Measurements from ENCODE around the gene IL19. TPM values are rescaled to one million over a fixed set of nuclear protein-coding genes. Genes with fewer than 3 reads are reported as not detected.

Gene IL19
- total and polyA plus RNA-seq, 9 of the 15 experiments (the other 6 are each of a cell fraction or from before 2014, with no cell fraction given) = not detected

DNA sequence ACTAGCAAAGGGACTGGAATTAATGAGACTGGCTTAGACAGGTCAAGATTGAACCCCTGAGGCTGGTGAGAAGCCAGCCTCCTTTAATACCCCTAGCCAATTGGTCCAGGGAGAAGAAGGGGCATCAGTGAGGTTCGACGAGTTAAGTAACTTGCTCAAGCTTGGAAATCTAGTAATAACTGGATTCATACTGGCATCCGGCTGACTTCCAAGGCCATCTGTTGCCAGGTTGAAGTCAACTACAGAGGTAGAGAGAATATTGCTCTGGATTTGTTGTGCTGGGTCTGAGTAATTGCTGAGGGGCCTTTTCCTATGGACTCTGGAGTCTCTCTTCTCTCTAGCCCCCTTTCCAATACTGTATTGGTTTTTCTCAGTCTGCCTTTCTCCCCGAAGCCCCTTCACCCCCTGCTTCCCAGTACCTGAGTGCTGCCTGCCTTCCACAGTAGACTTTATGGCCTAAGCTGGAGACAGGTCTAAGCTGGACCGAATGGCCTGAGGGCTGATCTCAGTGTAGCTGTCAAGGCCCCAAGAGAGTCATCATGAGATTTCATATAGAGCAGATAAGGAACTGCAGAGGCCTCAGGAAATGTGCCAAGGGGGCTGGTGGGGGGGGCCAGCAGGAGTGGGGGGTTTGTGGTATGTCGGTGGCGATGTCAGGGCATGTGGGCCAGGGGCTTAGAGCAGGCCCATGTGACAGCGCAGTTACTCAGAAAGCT, 42.4 kb upstream of the IL19 start:
- POLR2A ChIA-PET = interaction anchor here (0.6 to 0.7 kb wide), 2 partner anchors 219 to 1379 kb away, joined by 3 read pairs; no protein-coding TSS in a partner anchor

DNA sequence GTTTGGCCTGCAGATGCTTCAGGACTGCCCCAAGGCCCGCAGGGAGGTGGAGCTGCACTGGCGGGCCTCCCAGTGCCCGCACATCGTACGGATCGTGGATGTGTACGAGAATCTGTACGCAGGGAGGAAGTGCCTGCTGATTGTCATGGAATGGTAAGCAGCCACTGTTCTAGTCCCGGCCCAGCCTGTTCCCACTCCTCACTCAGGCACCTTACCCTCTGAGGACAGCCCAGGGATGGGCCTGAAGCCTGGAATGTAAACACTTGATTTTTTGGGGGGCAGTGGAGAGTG, 41.9 kb upstream of the IL19 start:
- Histone ChIP-seq H3K79me2 (ENCODE audit: control insufficient read depth, insufficient read depth, low read length) (peaks cover 32% of the 10 kb centered on the region), H3K4me3 (no peak overlapping the region), H2AFZ (ENCODE audit: low read depth, low read length) (no peak overlapping the region), H3K9me1 (ENCODE audit: control insufficient read depth, insufficient read depth, low read length) (peaks cover 18% of the 10 kb centered on the region), H3K4me2 (ENCODE audit: insufficient read depth, low read length) (no peak overlapping the region), H3K4me1 (replicated peaks in 1 of 2; ENCODE audit: control insufficient read depth in 2 of 2, insufficient read depth in 2 of 2, low read length in 2 of 2) (peaks cover 11 to 16% of the 10 kb centered on the region in 2 experiments; a peak in 4 of 5 replicates), H3K36me3 (ENCODE audit: control insufficient read depth, insufficient read depth, low read length) (peaks cover 48% of the 10 kb centered on the region), H4K20me1 (replicated peaks; ENCODE audit: control insufficient read depth, insufficient read depth, low read length) (peaks cover 35% of the 10 kb centered on the region), H3K9ac (ENCODE audit: insufficient read depth in 1 of 2, low read depth in 2 of 2, low read length in 2 of 2) (no peak overlapping the region), H3K27ac (ENCODE audit: extremely low read depth, low read depth, low read length) (no peak overlapping the region), H3K9me3 (replicated peaks; ENCODE audit: control insufficient read depth, insufficient read depth, low read depth, low read length) (no peaks in the 10 kb centered on the region), H3K27me3 (ENCODE audit: control insufficient read depth in 2 of 2, insufficient read depth in 2 of 2, low read length in 2 of 2) (no peaks in the 10 kb centered on the region)
- no peak for DNase-seq (ENCODE audit: extremely low read depth in 1 of 4, low spot score in 3 of 4)
- CTCF ChIA-PET (ENCODE audit: low intra/inter-chr PET ratio) = no interaction called here
- no peak for TF ChIP-seq TAF1 (IDR thresholded peaks at IDR 0.05; ENCODE audit: control insufficient read depth, extremely low read depth, insufficient read depth, low read length, severe bottlenecking)
- TF ChIP-seq CC2D1A (IDR thresholded peaks at IDR 0.05) = no peak
- TF ChIP-seq JUNB (CRISPR knock-in tag; conservative IDR thresholded peaks at IDR 0.05) = no peak
- intact Hi-C loops (cut with micrococcal nuclease) = loop anchor here (5.0 kb wide), 1 partner anchor 254 kb away; no protein-coding TSS in a partner anchor
- no peak for ATAC-seq
- POLR2A ChIA-PET = interaction anchor here (0.7 kb wide), 1 partner anchor 1379 kb away, joined by 3 read pairs; no protein-coding TSS in a partner anchor
- WGBS (ENCODE audit: insufficient coverage, low coverage, missing lambda C conversion rate) = 95% methylated on average over 9 of the region's 9 CpGs
- FAIRE-seq = no peak
- in situ Hi-C loops (cut with MboI) = no loop called here
- no TSS peak for BruUV-seq (replicated peaks)

More for the DNA sequence above, 42.4 kb upstream of the IL19 start:
- Histone ChIP-seq H3K79me2 (ENCODE audit: control insufficient read depth, insufficient read depth, low read length) (peaks cover 32% of the 10 kb centered on the region), H3K9me3 (replicated peaks; ENCODE audit: control insufficient read depth, insufficient read depth, low read depth, low read length) (no peaks in the 10 kb centered on the region), H3K27ac (ENCODE audit: extremely low read depth, low read depth, low read length) (no peak overlapping the region), H3K36me3 (ENCODE audit: control insufficient read depth, insufficient read depth, low read length) (peaks cover 45% of the 10 kb centered on the region), H3K9ac (ENCODE audit: insufficient read depth in 1 of 2, low read depth in 2 of 2, low read length in 2 of 2) (peak overlapping the region in 1 of 2 experiments; percentile 29; a peak in 1 of 4 replicates), H4K20me1 (replicated peaks; ENCODE audit: control insufficient read depth, insufficient read depth, low read length) (peaks cover 35% of the 10 kb centered on the region), H3K27me3 (ENCODE audit: control insufficient read depth in 2 of 2, insufficient read depth in 2 of 2, low read length in 2 of 2) (no peaks in the 10 kb centered on the region), H3K4me1 (replicated peaks in 1 of 2; ENCODE audit: control insufficient read depth in 2 of 2, insufficient read depth in 2 of 2, low read length in 2 of 2) (peaks cover 14 to 16% of the 10 kb centered on the region in 2 experiments; a peak in 4 of 5 replicates), H3K4me3 (no peak overlapping the region), H3K4me2 (ENCODE audit: insufficient read depth, low read length) (no peak overlapping the region), H3K9me1 (ENCODE audit: control insufficient read depth, insufficient read depth, low read length) (peaks cover 18% of the 10 kb centered on the region), H2AFZ (ENCODE audit: low read depth, low read length) (no peak overlapping the region)
- BruUV-seq (replicated peaks) = no TSS peak
- ATAC-seq (no peak), DNase-seq (ENCODE audit: extremely low read depth in 1 of 4, low spot score in 3 of 4) (no peak), FAIRE-seq (no peak)
- 79% methylated on average over 8 of the region's 8 CpGs for WGBS (ENCODE audit: insufficient coverage, low coverage, missing lambda C conversion rate)
- intact Hi-C loops (cut with micrococcal nuclease) (loop anchor here (5.0 kb wide), 1 partner anchor 254 kb away; no protein-coding TSS in a partner anchor), in situ Hi-C loops (cut with MboI) (no loop called here)
- CTCF ChIA-PET (ENCODE audit: low intra/inter-chr PET ratio) = no interaction called here
- TF ChIP-seq ZNF143 (CRISPR knock-in tag; IDR thresholded peaks at IDR 0.05) (no peak), ZFP30 (CRISPR knock-in tag; IDR thresholded peaks at IDR 0.05; ENCODE audit: borderline replicate concordance) (no peak), POLR3G (IDR thresholded peaks at IDR 0.05; ENCODE audit: extremely low read depth, insufficient read length, insufficient replicate concordance) (no peak), MYBL2 (IDR thresholded peaks at IDR 0.05; ENCODE audit: low read depth) (no peak), MYBL2 (CRISPR knock-in tag; IDR thresholded peaks at IDR 0.05; ENCODE audit: borderline replicate concordance) (no peak), SMARCA4 (IDR thresholded peaks at IDR 0.05) (no peak), MTA1 (IDR thresholded peaks at IDR 0.05; ENCODE audit: borderline replicate concordance) (no peak)

Data from K562 (cell line).